NOMO-1 (cell line): Measurements from ENCODE around the gene COL6A2.
"Not testable (repeated sequence)": the region's sequence is repeated elsewhere in the genome, so short reads cannot be mapped to it uniquely, and the experiment has no call there.

Experiments used
- DNase-seq, 2 experiments: peaks; one replicate each; lab custom pipeline; 2025; ENCODE audit not compliant: unreplicated experiment in 2 of 2; lab: John Stamatoyannopoulos, UW

The COL6A2 gene

DNA sequence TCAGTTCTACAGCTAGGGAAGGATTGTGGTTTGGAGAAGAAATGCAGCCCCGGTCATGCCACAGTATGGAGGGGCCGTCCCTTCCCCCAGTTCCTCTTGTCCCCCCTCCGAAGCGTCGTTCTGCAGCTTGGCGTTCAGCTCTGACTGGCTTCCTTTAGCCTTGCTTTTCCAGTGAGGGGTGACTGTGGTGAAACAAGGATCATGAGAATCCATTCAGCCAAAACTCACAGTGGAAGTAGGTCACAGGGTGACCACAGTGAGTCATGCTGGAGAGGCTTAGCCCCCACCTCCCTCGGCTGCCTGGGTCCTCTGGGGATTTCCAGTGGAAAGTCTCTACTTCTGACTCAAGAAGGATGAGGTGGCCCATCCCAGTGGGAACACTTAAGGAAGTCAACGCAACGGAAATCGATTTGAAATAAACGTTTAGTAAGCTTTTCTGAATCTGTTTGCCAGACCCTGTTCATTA, 37.3 kb upstream of the COL6A2 start:
- no peak for DNase-seq

DNA sequence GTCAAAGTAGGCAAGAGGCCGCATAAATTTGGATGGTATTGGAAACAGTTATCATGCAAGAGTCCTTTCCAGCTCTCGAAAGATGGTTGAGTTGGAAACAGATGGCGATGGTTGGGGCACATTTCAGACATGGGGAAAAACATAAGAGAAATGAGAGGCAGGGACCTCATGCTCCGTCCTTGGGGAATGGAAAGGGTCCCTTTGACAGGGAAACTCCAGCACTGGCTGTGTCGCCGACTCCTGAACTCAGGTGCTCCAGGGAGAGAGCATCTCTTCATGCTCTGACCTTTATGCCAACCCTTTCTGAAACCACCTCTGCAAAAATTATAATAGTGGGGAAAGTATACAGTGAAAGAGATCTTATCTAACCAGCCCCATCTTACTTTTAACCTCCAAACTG, 36.8 kb upstream of the COL6A2 start:
- no peak for DNase-seq

DNA sequence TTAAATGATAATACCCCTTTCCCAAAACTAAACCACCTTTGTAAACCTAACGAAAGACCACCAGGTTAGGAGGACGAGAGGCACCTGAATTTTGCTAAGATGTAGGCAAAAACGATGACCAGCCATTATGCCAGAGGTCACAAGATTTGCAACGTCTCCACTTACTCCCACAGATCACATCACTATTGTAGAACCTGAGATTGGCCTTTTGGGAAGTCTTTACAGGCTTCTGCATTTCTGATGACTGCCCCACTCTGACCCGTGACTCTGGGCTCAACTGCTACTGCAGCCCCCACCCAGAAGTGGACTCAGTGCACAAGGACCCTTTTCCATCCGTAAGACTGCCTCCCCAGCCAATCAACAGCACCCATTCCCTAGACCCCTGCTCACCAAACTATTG, 36.4 kb upstream of the COL6A2 start:
- no peak for DNase-seq

DNA sequence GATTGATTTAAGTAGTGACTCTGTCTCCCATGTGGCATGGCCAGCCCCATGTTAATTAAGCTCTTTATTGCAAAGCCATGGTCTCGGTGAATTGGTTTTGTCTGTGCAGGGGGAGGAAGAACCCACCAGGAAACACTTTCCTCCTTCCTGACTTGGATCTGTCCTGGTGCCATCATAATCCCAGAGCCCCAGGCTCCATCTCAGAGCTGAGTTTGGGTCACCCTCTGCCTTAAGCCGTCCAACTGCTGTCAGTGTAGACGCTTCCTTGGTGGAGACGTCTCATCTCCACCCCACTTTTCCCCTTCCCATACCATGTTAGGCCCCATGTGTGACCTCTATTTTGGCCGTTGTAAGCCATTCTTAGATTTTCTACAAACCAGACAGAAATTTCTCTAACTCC, 36.0 kb upstream of the COL6A2 start:
- no peak for DNase-seq

DNA sequence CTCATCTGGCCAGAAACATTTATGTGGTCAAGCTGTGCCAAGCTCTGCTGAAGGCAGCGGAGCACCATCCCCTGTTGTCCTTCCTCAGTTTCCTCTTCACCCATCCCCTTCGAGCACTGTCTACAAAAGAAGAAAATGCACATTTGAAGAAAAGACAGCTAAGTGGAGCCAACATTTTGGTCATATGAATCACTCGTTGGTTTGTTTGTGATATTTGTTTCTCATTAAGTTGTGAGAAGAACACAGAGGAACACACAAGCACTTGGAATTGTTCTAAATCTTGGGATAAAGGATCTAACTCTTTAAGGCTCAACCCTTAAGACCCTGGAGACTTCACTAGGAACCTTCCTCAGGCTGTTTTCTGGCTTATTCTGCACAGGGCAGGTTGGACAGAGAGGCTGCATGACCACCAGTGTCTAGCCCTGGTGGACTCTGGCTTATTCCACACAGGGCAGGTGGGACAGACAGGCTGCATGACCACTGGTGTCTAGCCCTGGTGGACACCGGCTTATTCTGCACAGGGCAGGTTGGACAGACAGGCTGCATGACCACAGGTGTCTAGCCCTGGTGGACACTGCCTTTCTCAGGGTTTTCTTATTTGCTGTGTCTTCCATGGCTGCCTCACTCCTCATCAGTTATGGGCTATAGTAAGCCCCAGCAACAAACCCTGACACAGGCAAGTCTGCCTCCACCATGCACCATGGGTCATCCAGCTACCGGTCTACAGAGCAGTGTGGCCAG, 35.3 kb upstream of the COL6A2 start:
- no peak for DNase-seq

- no peak for DNase-seq
These were observed 34.7 kb upstream of the COL6A2 start for GRCh38 chr21:46063227-46063626.

- no peak for DNase-seq
These were observed 33.9 kb upstream of the COL6A2 start for GRCh38 chr21:46063734-46064680.

- DNase-seq, result no peak
These were observed 33.1 kb upstream of the COL6A2 start for GRCh38 chr21:46064870-46065214.

DNA sequence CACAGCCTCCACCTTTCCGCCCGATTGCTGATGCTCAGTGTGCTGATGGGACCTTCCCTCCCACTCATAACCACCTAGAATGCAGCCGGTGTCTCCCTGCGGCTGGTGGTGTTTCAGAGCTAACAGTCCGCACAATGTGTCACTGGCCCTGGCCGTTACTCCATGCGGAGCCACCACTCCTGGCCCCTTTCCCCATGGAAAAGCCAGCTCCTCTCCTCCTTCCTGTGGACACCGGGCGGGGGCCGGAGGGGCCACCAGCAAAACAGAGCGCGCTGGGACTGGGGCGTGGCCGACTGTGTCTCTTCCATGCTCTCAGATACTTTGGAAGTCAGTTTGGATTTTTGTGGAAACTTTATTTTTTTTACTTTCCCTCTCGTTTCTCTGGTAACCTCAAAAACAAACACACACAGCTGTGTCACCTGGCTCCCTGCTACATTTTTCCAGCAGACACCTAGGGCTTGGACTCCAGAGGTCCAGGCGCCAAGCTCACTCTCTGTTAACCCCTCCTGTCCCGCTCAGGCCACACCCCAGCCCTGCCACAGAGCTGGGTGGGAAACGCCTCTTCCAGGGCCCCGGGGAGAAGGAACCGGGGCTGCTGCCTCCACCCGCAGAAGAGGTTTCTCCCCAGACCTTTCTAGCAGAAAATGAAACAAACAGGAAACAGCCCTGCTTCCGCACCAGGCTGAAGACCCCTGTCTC, 32.5 kb upstream of the COL6A2 start:
- DNase-seq, result no peak

GRCh38 chr21:46065914-46066551, 31.9 kb upstream of the COL6A2 start:
- no peak for DNase-seq

- DNase-seq, result no peak
These were observed 31.2 kb upstream of the COL6A2 start for GRCh38 chr21:46066591-46067331.

DNA sequence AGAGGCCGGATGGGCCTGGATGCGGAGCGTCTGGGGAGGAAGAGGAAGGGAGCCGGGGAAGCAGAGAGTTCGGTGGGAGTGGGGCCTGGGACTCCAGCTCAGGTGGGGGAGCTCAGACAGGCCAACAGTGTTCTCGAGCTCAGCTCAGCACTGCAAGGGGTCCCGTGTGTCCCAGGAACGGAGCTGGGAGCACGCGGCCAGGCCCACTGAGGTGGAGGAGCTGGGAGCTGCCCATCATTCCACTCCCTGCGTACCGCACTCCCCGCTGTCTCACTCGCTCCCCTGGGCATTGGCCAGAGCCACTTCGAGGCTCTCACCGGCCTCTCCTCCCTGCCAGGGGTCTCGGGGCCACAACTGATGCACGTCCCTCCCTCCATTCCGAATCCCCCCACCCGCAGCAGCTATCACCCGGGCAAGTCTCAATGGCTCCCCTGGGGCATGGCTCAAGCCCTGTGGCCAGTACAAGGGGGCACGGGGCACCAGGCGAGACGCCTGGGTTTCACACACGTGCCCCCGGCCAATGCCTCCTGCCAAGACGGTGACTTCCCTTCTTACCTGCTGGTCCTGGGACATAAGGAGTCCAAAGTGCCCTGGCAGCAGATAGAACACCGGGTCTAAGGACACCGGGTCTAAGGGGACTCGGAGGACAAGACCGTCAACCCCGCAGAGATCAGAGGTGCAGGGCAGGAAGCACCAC, 30.3 kb upstream of the COL6A2 start:
- DNase-seq, result no peak

GRCh38 chr21:46068516-46069079, 29.3 kb upstream of the COL6A2 start:
- DNase-seq, result no peak

DNA sequence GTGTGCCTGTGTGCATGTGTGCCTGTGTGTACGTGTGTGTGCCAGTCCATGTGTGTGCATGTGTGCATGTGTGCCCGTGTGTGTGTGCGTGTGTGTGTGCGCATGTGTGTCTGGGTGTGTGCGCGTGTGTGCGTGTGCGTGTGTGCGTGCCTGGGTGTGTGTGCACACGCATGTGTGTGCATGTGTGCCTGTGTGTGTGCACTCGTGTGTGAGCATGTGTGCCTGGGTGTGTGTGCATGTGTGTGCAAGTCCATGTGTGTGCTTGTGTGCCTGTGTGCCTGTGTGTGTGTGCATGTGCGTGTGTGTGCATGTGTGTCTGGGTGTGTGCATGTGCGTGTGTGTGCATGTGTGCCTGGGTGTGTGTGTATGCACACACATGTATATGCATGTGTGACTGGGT, 28.7 kb upstream of the COL6A2 start:
- no peak for DNase-seq

- DNase-seq, result no peak
These were observed 28.1 kb upstream of the COL6A2 start for GRCh38 chr21:46069719-46070279.

GRCh38 chr21:46071082-46071481, 26.8 kb upstream of the COL6A2 start:
- DNase-seq, result no peak

DNA sequence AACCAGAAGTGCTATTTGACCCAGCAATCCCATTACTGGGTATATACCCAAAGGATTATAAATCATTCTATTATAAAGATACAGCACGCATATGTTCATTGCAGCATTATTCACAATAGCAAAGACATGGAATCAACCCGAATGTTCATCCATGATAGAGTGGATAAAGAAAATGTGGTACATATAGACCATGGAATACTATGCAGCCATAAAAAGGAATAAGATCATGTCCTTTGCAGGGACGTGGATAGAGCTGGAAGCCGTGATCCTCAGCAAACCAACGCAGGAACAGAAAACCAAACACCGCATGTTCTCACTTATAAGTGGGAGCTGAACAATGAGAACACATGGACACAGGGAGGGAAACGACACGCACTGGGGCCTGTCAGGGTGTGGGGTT, 21.2 kb upstream of the COL6A2 start:
- DNase-seq, result not testable (repeated sequence)

DNA sequence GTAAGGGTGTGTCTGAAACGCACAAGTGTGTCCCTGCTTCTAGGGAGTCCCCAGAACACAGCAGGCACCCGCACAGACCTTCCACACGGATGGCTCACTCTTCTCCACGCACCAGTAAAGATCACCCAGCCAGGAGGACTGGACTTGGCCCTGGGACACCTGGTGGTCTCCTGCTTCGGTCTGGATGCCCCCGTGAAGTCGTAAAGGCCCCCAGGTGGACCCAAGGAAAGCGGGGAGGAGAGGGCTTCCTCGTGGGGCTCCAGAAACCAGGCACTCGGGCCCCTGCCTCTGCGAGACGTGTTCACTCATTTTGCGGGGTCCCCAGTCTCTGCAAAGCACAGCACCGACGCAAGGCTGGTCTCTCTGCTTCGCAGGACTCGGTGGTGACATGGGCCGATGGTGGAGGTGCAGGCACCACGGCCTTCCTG, 20.2 kb upstream of the COL6A2 start:
- DNase-seq, result no peak
